A204.1 (cell line): Measurements from ENCODE around the gene PRSS48.
"Not testable (repeated sequence)": the region's sequence is repeated elsewhere in the genome, so short reads cannot be mapped to it uniquely, and the experiment has no call there.

Experiments
- FAIRE-seq: peaks from 2 replicates; lab custom pipeline; 2012; peaks lifted over from hg19 to GRCh38; lab: Jason Lieb, UNC

The PRSS48 gene

GRCh38 chr4:151276787-151277562, at the start of gene PRSS48:
TSS of gene PRSS48 (plus strand) at chr4:151277161. CDS start at chr4:151277173, 12 bp downstream.
- FAIRE-seq: no peak

- FAIRE-seq: no peak
Observed at GRCh38 chr4:151227172-151227571, 49.8 kb upstream of the PRSS48 start.

GRCh38 chr4:151227731-151228130, 49.2 kb upstream of the PRSS48 start:
- no peak for FAIRE-seq

- no peak for FAIRE-seq
Observed at GRCh38 chr4:151228189-151229119, 48.5 kb upstream of the PRSS48 start.

GRCh38 chr4:151231915-151232595, 44.9 kb upstream of the PRSS48 start:
- no peak for FAIRE-seq

- no peak for FAIRE-seq
Observed at GRCh38 chr4:151233600-151233999, 43.4 kb upstream of the PRSS48 start.

- FAIRE-seq: not testable (repeated sequence)
Observed at GRCh38 chr4:151235373-151235772, 41.6 kb upstream of the PRSS48 start.

GRCh38 chr4:151236036-151236435, 40.9 kb upstream of the PRSS48 start:
- no peak for FAIRE-seq

GRCh38 chr4:151238477-151238876, 38.5 kb upstream of the PRSS48 start:
- FAIRE-seq: no peak

GRCh38 chr4:151239608-151240007, 37.4 kb upstream of the PRSS48 start:
- no peak for FAIRE-seq

GRCh38 chr4:151242305-151242704, 34.7 kb upstream of the PRSS48 start:
- FAIRE-seq: no peak

- FAIRE-seq: no peak
Observed at GRCh38 chr4:151246742-151247141, 30.2 kb upstream of the PRSS48 start.

GRCh38 chr4:151247395-151247794, 29.6 kb upstream of the PRSS48 start:
- FAIRE-seq: no peak

GRCh38 chr4:151248519-151248918, 28.4 kb upstream of the PRSS48 start:
- no peak for FAIRE-seq

- FAIRE-seq: no peak
Observed at GRCh38 chr4:151250706-151251105, 26.3 kb upstream of the PRSS48 start.

- no peak for FAIRE-seq
Observed at GRCh38 chr4:151251603-151252304, 25.2 kb upstream of the PRSS48 start.

- not testable (repeated sequence) for FAIRE-seq
Observed at GRCh38 chr4:151255226-151255625, 21.7 kb upstream of the PRSS48 start.

GRCh38 chr4:151255680-151256079, 21.3 kb upstream of the PRSS48 start:
- not testable (repeated sequence) for FAIRE-seq

- no peak for FAIRE-seq
Observed at GRCh38 chr4:151256134-151256533, 20.8 kb upstream of the PRSS48 start.

GRCh38 chr4:151257704-151258103, 19.3 kb upstream of the PRSS48 start:
- no peak for FAIRE-seq

- FAIRE-seq: no peak
Observed at GRCh38 chr4:151259752-151260151, 17.2 kb upstream of the PRSS48 start.

GRCh38 chr4:151260526-151260925, 16.4 kb upstream of the PRSS48 start:
- no peak for FAIRE-seq
